WTC11 (cell line): ENCODE results near the gene PRDM15. TPM values are rescaled to one million over a fixed set of nuclear protein-coding genes. Genes with fewer than 3 reads are reported as not detected.

Source experiments
- ATAC-seq: fragments of 200-7000 bp; cut with Tn5 transposase; 2 replicates; pipeline ENCODE4 v1.10.0; 2021; ENCODE audit warnings: mild to moderate bottlenecking, moderate library complexity
- CTCF ChIA-PET: fragments of 300-600 bp; sonication (Branson Sonifier 250); formaldehyde crosslinking; loops from one replicate; lab custom pipeline; 2021; ENCODE audit warnings: antibody characterized with exemption; lab: Charles Lee
- POLR2A ChIA-PET: fragments of 350-600 bp; sonication (Branson Sonifier 250); formaldehyde crosslinking; loops from one replicate; lab custom pipeline; 2021; ENCODE audit warnings: antibody characterized with exemption; lab: Charles Lee
- DNase-seq: peaks from one replicate; pipeline ENCODE4 v3.0.0; 2021; ENCODE audit warnings: low spot score
- H3K27ac Mint-ChIP-seq: 2 replicates; pipeline ENCODE4 v1.8.0; 2021; ENCODE audit warnings: mixed read lengths
- H3K27me3 Mint-ChIP-seq: 2 replicates; pipeline ENCODE4 v1.8.0; 2021; ENCODE audit warnings: low read depth, mild to moderate bottlenecking, moderate library complexity, mixed read lengths
- H3K36me3 Mint-ChIP-seq: 2 replicates; pipeline ENCODE4 v1.8.0; 2021; ENCODE audit warnings: mixed read lengths
- H3K4me1 Mint-ChIP-seq: 2 replicates; pipeline ENCODE4 v1.8.0; 2022; ENCODE audit warnings: mixed read lengths
- H3K4me3 Mint-ChIP-seq: 2 replicates; pipeline ENCODE4 v1.8.0; 2021; ENCODE audit warnings: mild to moderate bottlenecking, moderate library complexity, mixed read lengths
- H3K9me3 Mint-ChIP-seq: 2 replicates; pipeline ENCODE4 v1.8.0; 2021; ENCODE audit warnings: mixed read lengths
- CREB1 ChIP-seq: sonication (generic); formaldehyde crosslinking; IDR thresholded peaks from 2 replicates; pipeline ENCODE4 v1.8.0; 2023; ENCODE audit warnings: mild to moderate bottlenecking, missing genetic modification reagents
- EMX1 ChIP-seq: fragments of 250-450 bp; sonication (Bioruptor Pico); IDR thresholded peaks from 2 replicates; pipeline ENCODE4 v1.8.0; 2021; ENCODE audit warnings: mild to moderate bottlenecking
- GABPB1 ChIP-seq: sonication (generic); formaldehyde crosslinking; IDR thresholded peaks from 2 replicates; pipeline ENCODE4 v1.8.1; 2023; ENCODE audit warnings: mild to moderate bottlenecking, missing genetic modification reagents
- GRHL2 ChIP-seq: fragments of 250-450 bp; sonication (Bioruptor Pico); IDR thresholded peaks from 2 replicates; pipeline ENCODE4 v1.8.0; 2022; ENCODE audit warnings: mild to moderate bottlenecking, moderate library complexity; ENCODE audit not compliant: insufficient replicate concordance, severe bottlenecking
- HMGA2 ChIP-seq: fragments of 250-450 bp; sonication (Bioruptor Pico); IDR thresholded peaks from 2 replicates; pipeline ENCODE4 v1.4.0; 2021; ENCODE audit warnings: mild to moderate bottlenecking, moderate library complexity
- IRF2 ChIP-seq: sonication (generic); formaldehyde crosslinking; IDR thresholded peaks from 2 replicates; pipeline ENCODE4 v1.8.0; 2022; ENCODE audit warnings: low read depth, missing genetic modification reagents, borderline replicate concordance
- PRRX2 ChIP-seq: fragments of 250-450 bp; sonication (Bioruptor Pico); IDR thresholded peaks from 2 replicates; pipeline ENCODE4 v1.8.0; 2021; ENCODE audit warnings: mild to moderate bottlenecking
- RELA ChIP-seq: sonication (generic); formaldehyde crosslinking; IDR thresholded peaks from 2 replicates; pipeline ENCODE4 v1.8.1; 2022; ENCODE audit warnings: missing genetic modification reagents, mild to moderate bottlenecking, borderline replicate concordance
- SP1 ChIP-seq: sonication (generic); formaldehyde crosslinking; conservative IDR thresholded peaks from 2 replicates; pipeline ENCODE4 v1.8.1; 2022; ENCODE audit warnings: missing genetic modification reagents
- ZNF121 ChIP-seq: sonication (generic); formaldehyde crosslinking; IDR thresholded peaks from 2 replicates; pipeline ENCODE4 v1.8.0; 2023; ENCODE audit warnings: missing genetic modification reagents
- ZNF263 ChIP-seq: sonication (generic); formaldehyde crosslinking; IDR thresholded peaks from 2 replicates; pipeline ENCODE4 v1.8.1; 2022; ENCODE audit warnings: low read depth, mild to moderate bottlenecking, moderate library complexity, missing genetic modification reagents
- ZNF671 ChIP-seq: fragments of 250-450 bp; sonication (Bioruptor Pico); IDR thresholded peaks from 2 replicates; pipeline ENCODE4 v1.8.0; 2021; ENCODE audit warnings: mild to moderate bottlenecking
- total RNA-seq: library from RNA; stranded (reverse); gene quantifications from 3 replicates; pipeline ENCODE4 v1.2.3, GENCODE V29; 2021
- TF ChIP-seq, protein P1 (sequence below): fragments of 250-450 bp; sonication (Bioruptor Pico); IDR thresholded peaks from 2 replicates; pipeline ENCODE4 v1.8.0; 2021; ENCODE audit warnings: mild to moderate bottlenecking
- TF ChIP-seq, protein P2 (sequence below): sonication (generic); formaldehyde crosslinking; conservative IDR thresholded peaks from 2 replicates; pipeline ENCODE4 v1.8.1; 2022; ENCODE audit warnings: mild to moderate bottlenecking, missing genetic modification reagents
- TF ChIP-seq, protein P3 (sequence below): sonication (generic); formaldehyde crosslinking; IDR thresholded peaks from 2 replicates; pipeline ENCODE4 v1.8.1; 2022; ENCODE audit warnings: low read depth, mild to moderate bottlenecking, moderate library complexity, missing genetic modification reagents, borderline replicate concordance
- TF ChIP-seq, protein P4 (sequence below): fragments of 250-450 bp; sonication (Bioruptor Pico); IDR thresholded peaks from 2 replicates; pipeline ENCODE4 v2.1.2; 2022; ENCODE audit warnings: mild to moderate bottlenecking, moderate library complexity
- TF ChIP-seq, protein P5 (sequence below): fragments of 200-600 bp; IDR thresholded peaks from 2 replicates; pipeline ENCODE4 v1.8.0; 2022; ENCODE audit warnings: antibody characterized with exemption
- TF ChIP-seq, protein P6 (sequence below): sonication (generic); formaldehyde crosslinking; IDR thresholded peaks from 2 replicates; pipeline ENCODE4 v1.8.1; 2022; ENCODE audit warnings: missing genetic modification reagents, borderline replicate concordance
- TF ChIP-seq, protein P7 (sequence below): sonication (generic); formaldehyde crosslinking; IDR thresholded peaks from 2 replicates; pipeline ENCODE4 v1.8.1; 2023; ENCODE audit warnings: mild to moderate bottlenecking, missing genetic modification reagents, moderate library complexity
- TF ChIP-seq, protein P8 (sequence below): sonication (generic); formaldehyde crosslinking; IDR thresholded peaks from 2 replicates; pipeline ENCODE4 v1.8.1; 2022; ENCODE audit warnings: mild to moderate bottlenecking, moderate library complexity, missing genetic modification reagents

PRDM15 gene
- total RNA-seq, 1 experiment from 2014 or later, result 12.9 TPM

DNA sequence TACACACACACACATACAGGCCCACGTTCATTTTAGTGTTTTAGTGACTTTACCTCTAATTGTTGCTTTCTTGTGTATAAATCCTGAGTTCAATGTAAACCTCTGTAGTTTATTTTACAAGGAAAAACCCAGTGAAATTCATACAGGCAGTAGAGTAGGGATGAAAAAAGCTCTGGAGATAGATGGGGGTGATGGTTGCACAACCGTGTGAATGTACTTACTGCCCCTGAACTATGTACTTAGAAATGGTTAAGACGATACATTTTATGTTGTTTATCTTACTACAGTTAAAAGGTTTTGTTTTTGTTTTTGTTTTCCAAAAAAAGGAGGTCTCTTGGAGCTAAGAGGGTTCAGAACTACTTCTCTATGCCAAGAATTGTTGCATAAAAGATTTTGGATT, 29.7 kb upstream of the PRDM15 start:
- Mint-ChIP-seq H3K36me3 (0 out of 2 replicates have a peak, but pooled peaks cover 2% of the 10 kb centered on the region), H3K9me3 (no peaks in the 10 kb centered on the region), H3K4me3 (no peak overlapping the region), H3K27me3 (no peaks in the 10 kb centered on the region), H3K27ac (no peak overlapping the region), H3K4me1 (peaks cover 6% of the 10 kb centered on the region; the same call in 1 of the 2 replicates)
- TF ChIP-seq GRHL2 (CRISPR knock-in tag) (no peak), EMX1 (CRISPR knock-in tag) (no peak), PRRX2 (CRISPR knock-in tag) (no peak), GABPB1 (no peak), RELA (CRISPR knock-in tag) (no peak), HMGA2 (CRISPR knock-in tag) (no peak), IRF2 (CRISPR knock-in tag) (no peak)
- TF ChIP-seq, protein P1, sequence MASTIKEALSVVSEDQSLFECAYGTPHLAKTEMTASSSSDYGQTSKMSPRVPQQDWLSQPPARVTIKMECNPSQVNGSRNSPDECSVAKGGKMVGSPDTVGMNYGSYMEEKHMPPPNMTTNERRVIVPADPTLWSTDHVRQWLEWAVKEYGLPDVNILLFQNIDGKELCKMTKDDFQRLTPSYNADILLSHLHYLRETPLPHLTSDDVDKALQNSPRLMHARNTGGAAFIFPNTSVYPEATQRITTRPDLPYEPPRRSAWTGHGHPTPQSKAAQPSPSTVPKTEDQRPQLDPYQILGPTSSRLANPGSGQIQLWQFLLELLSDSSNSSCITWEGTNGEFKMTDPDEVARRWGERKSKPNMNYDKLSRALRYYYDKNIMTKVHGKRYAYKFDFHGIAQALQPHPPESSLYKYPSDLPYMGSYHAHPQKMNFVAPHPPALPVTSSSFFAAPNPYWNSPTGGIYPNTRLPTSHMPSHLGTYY (CRISPR knock-in tag), result no peak
- TF ChIP-seq, protein P2, sequence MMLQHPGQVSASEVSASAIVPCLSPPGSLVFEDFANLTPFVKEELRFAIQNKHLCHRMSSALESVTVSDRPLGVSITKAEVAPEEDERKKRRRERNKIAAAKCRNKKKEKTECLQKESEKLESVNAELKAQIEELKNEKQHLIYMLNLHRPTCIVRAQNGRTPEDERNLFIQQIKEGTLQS (CRISPR knock-in tag), result no peak
- TF ChIP-seq, protein P3, sequence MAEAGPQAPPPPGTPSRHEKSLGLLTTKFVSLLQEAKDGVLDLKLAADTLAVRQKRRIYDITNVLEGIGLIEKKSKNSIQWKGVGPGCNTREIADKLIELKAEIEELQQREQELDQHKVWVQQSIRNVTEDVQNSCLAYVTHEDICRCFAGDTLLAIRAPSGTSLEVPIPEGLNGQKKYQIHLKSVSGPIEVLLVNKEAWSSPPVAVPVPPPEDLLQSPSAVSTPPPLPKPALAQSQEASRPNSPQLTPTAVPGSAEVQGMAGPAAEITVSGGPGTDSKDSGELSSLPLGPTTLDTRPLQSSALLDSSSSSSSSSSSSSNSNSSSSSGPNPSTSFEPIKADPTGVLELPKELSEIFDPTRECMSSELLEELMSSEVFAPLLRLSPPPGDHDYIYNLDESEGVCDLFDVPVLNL (CRISPR knock-in tag), result no peak
- TF ChIP-seq, protein P4, sequence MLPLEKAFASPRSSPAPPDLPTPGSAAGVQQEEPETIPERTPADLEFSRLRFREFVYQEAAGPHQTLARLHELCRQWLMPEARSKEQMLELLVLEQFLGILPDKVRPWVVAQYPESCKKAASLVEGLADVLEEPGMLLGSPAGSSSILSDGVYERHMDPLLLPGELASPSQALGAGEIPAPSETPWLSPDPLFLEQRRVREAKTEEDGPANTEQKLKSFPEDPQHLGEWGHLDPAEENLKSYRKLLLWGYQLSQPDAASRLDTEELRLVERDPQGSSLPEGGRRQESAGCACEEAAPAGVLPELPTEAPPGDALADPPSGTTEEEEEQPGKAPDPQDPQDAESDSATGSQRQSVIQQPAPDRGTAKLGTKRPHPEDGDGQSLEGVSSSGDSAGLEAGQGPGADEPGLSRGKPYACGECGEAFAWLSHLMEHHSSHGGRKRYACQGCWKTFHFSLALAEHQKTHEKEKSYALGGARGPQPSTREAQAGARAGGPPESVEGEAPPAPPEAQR, result no peak
- TF ChIP-seq, protein P5, sequence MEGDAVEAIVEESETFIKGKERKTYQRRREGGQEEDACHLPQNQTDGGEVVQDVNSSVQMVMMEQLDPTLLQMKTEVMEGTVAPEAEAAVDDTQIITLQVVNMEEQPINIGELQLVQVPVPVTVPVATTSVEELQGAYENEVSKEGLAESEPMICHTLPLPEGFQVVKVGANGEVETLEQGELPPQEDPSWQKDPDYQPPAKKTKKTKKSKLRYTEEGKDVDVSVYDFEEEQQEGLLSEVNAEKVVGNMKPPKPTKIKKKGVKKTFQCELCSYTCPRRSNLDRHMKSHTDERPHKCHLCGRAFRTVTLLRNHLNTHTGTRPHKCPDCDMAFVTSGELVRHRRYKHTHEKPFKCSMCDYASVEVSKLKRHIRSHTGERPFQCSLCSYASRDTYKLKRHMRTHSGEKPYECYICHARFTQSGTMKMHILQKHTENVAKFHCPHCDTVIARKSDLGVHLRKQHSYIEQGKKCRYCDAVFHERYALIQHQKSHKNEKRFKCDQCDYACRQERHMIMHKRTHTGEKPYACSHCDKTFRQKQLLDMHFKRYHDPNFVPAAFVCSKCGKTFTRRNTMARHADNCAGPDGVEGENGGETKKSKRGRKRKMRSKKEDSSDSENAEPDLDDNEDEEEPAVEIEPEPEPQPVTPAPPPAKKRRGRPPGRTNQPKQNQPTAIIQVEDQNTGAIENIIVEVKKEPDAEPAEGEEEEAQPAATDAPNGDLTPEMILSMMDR, result no peak
- TF ChIP-seq, protein P6, sequence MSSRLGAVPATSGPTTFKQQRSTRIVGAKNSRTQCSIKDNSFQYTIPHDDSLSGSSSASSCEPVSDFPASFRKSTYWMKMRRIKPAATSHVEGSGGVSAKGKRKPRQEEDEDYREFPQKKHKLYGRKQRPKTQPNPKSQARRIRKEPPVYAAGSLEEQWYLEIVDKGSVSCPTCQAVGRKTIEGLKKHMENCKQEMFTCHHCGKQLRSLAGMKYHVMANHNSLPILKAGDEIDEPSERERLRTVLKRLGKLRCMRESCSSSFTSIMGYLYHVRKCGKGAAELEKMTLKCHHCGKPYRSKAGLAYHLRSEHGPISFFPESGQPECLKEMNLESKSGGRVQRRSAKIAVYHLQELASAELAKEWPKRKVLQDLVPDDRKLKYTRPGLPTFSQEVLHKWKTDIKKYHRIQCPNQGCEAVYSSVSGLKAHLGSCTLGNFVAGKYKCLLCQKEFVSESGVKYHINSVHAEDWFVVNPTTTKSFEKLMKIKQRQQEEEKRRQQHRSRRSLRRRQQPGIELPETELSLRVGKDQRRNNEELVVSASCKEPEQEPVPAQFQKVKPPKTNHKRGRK (CRISPR knock-in tag), result no peak
- ATAC-seq (no peak), DNase-seq (no peak)
- ChIA-PET CTCF (no interaction called here), POLR2A (no interaction called here)

DNA sequence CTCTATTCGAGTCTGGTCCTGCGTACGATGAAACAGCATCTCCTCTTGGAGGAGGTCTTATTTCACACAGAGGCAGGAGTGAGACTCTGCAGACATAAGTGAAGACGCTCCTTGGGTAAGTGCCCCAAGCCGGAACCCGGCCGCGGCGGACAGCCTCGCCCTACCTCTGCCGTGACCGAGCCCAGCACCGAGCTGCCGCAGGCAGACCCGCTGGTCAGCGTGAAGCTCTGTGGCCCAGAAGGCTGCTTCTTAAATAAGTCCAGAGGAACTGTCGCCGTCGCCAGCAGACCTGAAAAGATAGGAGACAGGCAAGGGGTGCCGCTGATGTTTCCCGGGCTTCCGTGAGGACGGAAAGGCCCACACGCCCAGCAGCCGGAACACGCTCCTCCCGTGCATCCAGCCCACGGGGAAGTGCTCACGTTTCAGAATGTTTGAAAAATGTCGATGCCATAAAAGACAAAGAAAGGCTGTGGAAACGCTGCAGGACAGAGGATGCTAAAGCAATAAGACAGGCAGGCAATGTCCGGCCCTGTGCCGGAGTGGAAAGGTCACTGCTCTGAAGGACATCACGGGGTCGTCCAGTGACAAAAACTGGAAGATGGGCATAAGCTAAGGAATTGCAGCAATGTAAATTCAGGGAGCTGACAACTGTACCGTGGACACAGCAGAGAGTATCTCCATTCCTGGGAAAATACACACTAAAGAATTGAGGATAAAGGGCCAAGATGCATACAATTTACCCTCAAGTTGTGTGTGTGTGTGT, 28.5 kb upstream of the PRDM15 start:
- Mint-ChIP-seq H3K36me3 (0 out of 2 replicates have a peak, but pooled peaks cover 2% of the 10 kb centered on the region), H3K4me3 (no peak overlapping the region), H3K27me3 (no peaks in the 10 kb centered on the region), H3K27ac (peak overlapping the region; percentile 62), H3K9me3 (no peaks in the 10 kb centered on the region), H3K4me1 (peaks cover 6% of the 10 kb centered on the region; the same call in 1 of the 2 replicates)
- DNase-seq, result no peak
- POLR2A ChIA-PET, result no interaction called here
- CTCF ChIA-PET, result no interaction called here
- ATAC-seq, result no peak
- TF ChIP-seq EMX1 (CRISPR knock-in tag) (no peak), SP1 (no peak), ZNF671 (CRISPR knock-in tag) (no peak), CREB1 (CRISPR knock-in tag) (no peak), IRF2 (CRISPR knock-in tag) (no peak), ZNF263 (CRISPR knock-in tag) (no peak), ZNF121 (no peak)
- TF ChIP-seq, protein P2 (CRISPR knock-in tag), result no peak
- TF ChIP-seq, protein P7, sequence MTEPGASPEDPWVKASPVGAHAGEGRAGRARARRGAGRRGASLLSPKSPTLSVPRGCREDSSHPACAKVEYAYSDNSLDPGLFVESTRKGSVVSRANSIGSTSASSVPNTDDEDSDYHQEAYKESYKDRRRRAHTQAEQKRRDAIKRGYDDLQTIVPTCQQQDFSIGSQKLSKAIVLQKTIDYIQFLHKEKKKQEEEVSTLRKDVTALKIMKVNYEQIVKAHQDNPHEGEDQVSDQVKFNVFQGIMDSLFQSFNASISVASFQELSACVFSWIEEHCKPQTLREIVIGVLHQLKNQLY (CRISPR knock-in tag), result no peak
- TF ChIP-seq, protein P8, sequence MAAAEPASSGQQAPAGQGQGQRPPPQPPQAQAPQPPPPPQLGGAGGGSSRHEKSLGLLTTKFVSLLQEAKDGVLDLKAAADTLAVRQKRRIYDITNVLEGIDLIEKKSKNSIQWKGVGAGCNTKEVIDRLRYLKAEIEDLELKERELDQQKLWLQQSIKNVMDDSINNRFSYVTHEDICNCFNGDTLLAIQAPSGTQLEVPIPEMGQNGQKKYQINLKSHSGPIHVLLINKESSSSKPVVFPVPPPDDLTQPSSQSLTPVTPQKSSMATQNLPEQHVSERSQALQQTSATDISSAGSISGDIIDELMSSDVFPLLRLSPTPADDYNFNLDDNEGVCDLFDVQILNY, result no peak
